DMS153 (cell line): ENCODE measurements around the gene PAEP.

Source experiments
- DNase-seq: peaks from one replicate; lab custom pipeline; 2025; lab: John Stamatoyannopoulos, UW

PAEP gene

DNA sequence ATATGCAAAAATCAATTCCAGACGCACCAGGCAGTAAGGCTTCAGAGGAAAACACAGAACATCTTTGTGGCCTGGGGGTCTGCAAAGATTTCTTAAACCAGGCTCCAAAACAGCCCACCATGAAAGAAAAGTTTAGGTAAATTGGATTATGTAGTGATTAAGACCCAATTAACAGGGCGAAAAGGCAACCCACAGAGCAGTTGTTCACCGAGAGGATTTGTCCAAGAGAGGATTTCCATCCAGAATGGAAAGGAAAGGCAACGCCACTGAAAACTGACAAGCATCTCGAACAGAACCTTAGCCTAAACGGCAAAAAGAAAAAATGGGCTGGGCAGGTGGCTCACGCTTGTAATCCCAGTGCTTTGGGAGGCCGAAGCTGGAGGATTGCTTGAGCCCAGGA is 40.4 kb downstream of the PAEP start:
- DNase-seq: no peak

DNA sequence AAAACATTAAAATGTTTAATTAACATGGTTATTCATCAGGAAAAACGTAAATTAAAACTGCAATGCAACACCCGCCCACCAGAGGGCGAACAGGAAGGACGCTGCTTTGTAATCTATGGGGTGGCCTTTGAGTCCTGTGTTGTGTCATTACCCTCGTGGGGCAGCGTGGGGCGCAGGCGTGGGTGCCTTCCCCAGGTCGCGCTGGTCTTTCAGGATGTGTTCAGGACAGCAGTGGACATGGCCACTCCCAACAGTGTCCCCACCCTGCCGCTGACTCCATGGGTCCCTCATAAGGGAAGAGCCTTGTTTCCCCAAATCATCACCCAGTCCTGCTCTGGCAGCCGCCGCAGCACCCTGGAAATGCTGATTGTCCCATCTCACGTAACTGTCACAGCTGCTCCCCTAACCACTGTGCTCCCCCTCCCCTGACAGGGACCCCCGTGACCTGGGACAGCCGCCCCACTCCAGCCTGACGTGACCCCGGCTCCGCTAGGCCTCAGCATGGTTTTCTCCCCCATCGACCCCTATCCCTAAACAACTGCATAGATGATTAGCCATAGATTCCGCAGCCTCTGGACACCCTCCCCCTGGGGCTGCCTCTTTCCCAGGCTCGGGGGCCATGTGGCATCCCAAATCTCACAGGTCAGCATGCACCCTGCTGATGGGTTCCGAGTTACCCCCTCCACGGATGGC is 41.4 kb downstream of the PAEP start:
- no peak for DNase-seq

DNA sequence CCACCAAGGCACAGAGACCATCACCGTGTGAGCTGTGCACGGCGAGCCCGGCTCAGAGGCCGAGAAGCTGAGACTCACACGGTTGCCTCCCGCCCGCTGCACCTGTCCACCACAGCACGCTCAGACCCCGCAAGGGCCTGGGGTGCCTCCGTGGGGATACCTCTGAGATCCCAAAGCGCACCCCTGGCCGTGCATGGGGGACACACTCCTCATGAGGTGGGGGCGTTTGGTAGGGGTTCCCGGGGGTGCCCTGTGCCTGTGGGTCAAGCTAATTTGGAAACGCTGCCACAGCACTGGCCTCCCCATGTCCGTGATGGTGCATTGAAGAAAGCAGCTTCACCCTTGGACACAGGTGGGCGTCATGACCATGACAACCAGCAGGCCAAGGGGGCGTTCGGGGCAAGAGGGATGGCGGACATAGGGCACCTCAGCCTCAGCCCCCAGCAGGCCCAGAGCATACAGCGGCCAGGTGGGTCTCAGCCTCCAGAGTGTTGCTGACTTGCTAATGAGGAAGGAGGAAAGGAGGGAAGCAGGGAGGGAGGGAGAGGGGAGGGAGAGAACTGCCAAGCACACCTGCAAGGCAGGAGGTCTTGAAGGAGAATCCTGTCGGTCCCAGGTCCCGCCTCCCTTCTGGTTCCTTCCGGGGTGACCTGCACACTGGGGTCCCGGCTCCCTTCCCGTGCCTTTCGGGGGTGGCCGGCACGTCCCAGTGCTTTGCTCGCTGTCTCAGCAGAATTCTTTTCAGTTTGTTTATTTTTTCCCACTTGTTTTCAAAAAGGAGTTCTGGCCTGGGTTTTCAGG is 43.1 kb downstream of the PAEP start:
- DNase-seq: no peak

DNA sequence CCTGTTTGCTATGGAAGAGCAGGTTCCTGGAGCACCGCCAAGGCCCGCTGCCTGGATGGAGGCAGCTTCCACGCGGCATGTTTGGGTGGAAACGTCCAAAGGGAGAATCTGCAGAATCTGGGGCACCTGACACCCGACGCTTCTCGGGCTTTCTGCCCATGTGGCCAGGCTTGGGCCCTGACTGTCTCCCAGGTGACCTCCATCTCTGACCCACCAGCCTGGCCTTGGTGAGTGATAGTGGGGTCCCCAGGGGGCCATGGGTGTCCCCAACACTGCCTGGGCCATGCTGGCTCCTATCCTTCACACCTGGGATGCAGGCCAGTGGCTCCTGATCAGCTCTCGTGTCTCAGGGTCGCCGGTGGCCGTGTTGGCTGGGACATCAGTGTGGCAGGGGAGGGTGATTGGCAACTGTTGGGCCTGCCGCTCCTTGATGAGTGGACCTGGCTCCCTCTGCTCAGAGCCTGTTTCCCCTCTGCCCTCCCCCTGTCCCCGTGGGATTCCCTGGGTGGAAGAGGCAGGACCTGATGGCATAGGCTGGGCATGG is 43.8 kb downstream of the PAEP start:
- DNase-seq: no peak

DNA sequence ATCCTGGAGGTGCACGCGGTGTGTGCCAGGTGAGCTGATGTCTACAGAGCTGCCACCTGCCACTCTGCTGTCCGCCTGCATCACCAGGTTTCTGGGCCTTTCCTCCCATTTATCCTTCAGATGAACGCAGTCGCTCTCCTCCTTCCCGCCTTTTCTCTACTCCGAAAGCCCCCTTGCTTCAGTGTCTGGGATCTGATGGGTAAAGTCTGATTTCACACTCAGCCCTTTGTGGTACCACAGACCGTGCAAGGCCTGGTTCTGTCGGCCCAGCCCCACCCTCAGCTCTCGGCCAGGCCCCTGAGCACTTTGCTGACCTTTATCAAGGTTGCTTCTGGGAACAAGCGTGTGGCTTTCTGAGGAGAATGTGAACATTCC is 45.3 kb downstream of the PAEP start:
- DNase-seq: no peak

DNA sequence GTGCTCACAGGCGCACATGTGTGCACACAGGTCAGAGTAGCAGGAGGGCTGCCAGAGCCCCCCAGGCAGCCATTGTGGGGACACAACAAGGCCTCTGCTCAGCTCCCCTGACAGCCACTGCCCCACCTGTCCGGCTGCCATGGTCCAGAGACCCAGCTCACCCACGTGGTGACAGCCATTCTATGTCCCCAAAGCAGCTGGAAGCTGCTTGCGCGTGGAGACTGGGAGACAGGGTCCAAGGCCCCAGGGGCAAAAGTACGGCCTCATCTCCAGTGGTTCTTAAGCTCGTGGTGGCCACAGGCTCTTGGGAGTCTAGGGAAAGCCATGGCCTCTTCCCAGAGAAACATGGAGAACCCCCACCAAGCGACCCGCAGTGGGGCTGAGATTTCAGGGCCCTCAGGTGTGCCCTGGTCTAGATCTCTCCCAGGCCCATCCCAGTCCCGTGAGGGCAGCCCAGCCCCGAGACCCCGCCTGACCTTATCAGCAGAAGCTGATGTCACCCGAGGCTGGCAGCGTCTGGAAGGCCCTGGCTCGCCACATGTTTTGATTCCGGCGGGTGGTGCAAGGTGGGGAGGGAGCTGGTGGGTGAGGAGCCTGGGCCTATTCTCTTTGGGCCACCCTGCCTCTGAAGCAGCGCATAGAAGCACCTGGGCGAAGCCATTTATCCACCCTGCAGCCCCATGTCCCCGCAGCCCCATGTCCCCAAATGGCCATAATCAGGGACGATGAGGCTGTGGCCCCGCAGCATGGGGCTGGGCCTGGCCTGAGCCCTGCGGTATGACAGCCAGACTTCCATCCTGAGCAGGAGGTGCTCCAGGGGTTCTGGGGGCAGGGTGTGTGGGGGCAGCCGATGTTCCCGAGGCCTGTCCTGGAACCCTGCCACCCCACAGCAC is 46.1 kb downstream of the PAEP start:
- no peak for DNase-seq

DNA sequence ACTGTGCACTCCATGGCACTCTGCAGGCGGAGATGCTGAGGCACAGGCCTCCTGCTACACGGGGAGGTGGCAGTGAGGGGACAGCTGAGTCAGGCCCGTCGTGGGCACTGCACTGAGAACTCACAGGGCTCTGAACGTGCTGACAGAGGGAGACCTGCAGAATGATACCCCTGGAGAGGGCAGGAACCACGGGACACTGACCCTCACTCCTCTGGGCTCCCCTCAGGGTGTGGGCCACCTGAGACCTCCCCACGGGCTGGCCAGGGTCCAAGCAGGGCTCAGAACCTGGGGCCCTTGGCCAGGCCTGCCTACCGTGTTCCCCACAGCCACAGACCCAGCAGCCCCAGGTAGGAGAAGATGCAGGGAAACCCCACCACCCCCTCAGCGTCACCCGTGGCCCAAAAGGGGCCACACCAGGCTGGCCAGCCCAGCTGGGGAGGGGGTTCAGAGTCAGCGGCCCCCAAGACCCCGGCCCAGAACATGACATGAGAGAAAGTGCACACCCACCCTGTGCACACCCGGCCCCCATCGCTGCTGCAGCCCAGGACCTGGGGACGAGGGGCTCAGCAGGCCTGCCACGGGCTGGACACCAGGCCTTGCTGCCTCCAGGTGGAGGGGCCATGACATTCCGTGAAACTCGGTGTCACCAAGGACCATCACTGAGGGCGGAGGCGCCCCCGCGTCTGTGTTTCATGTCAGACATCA is 46.9 kb downstream of the PAEP start:
- DNase-seq: no peak

DNA sequence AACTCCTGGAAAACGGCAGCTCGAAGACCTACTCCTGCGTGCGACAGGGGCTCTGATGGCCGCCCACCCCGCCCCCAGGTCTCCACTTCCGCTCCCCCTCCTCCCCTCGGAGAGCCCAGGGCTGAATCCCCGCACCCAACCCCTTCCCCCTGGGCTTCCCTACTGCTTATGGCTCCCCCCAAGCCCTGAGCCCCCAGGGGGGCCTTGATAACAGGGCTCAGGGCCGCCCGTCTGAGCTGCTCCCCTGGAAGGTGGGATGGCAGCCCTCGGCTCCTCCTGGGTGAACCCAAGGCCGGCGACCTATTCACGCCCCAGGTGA is 47.4 kb downstream of the PAEP start:
- DNase-seq: no peak

DNA sequence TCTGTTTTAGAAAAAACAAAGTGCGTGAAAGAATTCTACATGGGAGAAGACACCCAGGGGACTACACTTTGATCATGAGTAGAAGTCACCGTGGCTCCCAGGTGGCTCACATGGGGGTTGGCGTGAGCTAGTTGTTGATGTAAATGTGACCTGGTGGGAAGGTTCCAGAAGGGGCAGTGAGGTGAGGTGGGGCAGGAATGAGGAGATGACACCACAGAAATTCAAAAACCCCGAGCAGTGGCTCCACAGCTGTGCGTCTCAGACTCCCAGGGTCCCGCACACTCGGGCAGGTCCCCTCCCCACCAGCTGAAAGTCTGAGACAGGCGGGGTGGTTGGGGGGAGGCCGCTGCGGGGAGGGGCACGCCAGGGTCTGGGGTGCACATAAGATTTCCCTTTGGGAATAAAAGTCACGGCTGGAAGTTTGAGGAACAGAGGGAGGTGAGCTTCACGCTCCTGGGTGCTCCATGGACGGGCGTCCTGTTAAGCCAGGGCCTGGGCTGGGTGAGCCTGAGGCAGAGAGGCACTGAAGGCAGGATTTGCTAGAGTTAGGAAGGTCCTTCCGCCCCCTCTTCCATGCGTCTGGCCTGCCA is 47.9 kb downstream of the PAEP start:
- DNase-seq: no peak

DNA sequence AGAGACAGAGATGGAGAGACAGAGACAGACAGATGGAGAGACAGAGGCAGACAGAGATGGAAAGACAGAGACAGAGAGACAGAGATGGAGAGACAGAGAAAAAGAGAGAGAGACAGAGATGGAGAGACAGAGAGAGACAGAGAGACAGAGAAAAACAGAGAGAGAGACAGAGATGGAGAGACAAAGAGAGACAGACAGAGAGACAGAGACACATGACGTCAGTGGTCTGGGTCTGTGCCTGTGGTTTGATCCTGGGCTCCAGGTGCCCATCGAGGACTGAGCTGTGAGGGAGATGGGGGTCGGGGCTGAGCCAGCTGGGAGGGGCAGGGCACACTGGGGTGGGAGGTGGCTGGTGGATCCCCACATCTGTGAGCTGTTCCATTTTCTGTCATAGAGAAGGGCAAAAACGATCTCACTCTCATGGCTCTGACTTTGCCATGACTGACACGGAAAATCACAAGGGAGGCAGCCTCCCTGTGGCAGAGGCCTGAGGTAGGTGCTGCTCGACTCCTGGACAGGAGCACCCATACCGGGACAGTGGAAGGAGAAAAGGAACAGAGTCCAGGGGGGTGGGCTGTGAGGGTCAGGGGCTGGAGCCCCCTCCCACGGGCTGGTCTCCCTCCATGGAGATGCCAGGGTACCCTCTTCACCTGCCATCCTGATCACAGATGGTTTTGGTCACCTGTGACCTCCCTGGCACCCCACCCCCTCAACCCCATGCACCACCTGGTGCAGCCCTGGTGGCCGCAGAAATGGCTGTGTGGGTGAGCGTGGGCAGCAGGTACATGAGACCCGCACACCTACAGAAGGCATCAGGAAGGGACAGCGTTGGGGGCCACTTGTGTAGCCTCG is 49.0 kb downstream of the PAEP start:
- DNase-seq: no peak

DNA sequence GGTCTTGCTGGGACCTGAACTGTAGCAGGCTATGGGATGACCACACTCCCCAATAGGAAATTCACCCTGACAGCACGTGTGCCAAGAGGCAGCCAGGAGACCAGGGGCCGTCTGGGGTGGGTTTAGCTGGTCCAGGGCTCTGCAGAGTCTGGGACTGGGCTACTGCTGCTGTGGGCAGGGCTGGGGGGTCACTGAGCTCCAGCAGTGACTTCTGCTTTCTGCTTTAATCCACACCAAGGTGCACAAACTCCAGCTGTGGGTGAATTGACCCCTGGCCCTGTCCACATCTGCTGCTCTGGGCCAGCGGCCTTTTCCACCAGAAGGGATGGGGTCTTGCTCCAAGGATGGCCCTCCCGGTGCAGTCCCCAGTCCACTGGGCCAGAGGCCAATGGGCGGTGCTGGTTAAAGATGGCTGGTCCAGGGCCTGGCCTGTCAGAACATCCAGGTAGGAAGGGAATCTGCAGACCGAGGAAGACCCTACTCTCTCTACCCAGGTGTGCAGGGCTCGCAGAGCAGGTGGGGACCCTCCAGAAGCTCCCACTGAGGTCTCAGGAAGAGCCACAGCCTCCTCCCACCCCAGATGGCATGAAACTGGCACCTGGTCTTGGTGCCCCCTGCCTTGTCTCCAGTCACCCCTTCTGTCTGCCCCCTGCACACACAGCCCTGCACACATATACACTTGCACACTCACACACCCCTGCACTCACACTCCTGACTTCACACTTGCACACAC is 49.8 kb downstream of the PAEP start:
- DNase-seq: no peak

DNA sequence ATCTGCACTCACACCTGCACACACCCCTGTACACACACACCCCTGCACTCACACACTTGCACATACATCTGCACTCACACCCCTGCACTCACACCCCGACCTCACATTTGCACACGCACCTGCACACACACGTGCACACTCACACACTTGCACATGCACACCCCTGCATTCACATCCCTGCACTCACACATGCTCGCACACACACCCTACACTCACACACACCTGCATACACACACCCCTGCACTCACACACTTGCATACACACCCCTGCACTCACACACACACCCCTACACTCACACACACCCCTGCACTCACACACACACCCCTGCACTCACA is 50.3 kb downstream of the PAEP start:
- no peak for DNase-seq

DNA sequence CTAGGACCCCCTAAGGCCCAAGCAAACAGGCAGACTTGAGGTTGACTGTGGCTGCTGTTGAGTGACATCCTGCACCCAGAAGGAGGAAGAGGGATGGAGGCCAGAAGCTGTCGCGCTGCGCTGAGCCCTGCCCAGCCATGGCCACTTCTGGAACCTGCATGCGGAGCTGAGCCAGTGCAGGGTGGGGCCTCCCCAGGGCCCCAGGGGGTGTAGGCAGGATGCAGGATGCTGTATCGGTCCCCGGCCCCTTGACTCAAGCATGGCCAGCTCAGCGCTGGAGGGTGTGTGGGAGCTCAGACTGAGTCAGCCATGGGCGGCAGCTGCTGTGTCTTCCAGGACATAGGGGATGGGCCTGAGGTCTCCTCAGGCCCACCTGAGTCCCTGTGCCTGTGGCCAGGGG is 50.9 kb downstream of the PAEP start:
- no peak for DNase-seq

DNA sequence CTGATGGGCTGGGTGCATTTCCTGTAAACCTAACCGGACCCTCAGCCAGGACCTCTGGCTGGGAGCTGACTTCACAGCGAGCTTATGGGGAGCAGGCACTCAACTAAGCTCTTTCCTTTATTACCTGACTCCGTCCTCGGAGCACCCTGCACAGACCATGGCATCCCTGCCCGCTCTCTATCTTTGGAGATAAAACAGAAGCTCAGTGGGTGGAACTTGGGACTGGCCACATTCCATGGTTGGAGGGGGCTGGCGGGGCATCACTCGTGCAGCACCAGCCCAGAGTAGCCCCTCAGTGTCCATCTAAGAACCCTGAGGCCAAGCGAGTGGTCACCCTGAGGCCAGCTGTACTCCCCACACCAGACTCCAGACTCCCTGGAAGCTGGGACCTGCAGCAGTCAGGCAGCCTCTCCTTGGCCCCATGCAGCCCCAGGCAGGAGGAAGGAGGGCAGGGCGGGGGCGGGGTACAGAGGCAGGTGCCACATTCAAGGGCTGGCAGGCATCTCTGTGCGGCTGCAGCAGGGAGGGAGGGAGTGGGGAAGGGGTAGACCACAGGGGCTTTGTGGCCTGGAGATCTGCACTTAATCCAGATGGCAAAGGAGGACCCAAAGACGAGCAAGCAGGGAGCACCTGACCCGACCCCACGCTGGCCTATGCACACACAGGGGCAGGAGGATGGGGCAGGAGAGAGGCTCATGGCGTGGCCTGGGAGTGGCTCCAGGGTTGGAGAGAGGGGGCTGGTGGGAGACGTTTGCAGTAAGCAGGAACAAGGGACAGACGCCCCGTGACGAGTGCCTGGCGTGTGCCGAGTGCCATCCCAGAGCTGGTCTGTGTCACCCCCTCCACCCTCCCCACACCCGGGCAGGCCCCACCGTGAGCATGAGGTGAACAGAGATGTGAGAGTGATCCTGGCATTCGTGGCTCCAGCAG is 51.7 kb downstream of the PAEP start:
- no peak for DNase-seq

DNA sequence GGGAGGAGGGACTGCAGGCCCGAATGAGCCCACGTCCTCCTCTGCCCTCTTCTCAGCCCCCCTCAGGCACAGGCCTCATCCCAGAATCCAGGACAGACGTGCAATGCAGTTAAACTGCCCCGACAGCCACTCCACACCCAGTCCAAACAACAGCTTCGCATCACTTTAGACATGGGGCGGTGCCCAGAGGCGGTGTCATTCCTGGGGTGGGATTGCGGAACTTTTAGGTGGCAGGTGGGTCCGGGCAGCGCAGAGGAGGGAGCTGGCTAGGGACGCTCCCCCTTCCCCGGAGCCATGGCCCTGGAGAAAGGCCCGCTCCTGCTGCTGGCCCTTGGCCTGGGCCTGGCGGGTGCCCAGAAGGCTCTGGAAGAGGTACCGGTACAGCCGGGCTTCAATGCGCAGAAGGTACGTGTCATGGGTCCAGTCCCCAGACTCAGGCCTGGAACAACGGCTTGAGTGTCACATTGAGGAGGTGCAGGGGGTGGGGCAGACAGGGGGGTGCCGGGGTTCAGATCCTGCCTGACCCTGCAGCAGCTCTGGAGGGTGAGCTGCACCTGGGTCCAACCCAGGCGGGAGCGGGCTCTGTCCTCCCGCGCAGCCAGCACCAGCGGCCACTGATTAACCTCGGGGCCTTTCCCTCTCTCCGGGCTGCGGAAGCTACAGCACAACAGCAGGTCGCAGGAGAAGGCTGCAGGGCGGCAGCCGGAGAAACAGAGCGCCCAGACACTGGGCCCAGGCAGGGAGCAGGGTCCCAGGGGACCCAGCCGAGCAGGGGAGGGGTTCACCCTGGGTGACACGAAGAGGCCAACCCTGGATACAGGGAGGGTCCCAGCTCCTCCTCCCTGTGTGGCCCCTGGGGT is 52.6 kb downstream of the PAEP start:
- DNase-seq: no peak

DNA sequence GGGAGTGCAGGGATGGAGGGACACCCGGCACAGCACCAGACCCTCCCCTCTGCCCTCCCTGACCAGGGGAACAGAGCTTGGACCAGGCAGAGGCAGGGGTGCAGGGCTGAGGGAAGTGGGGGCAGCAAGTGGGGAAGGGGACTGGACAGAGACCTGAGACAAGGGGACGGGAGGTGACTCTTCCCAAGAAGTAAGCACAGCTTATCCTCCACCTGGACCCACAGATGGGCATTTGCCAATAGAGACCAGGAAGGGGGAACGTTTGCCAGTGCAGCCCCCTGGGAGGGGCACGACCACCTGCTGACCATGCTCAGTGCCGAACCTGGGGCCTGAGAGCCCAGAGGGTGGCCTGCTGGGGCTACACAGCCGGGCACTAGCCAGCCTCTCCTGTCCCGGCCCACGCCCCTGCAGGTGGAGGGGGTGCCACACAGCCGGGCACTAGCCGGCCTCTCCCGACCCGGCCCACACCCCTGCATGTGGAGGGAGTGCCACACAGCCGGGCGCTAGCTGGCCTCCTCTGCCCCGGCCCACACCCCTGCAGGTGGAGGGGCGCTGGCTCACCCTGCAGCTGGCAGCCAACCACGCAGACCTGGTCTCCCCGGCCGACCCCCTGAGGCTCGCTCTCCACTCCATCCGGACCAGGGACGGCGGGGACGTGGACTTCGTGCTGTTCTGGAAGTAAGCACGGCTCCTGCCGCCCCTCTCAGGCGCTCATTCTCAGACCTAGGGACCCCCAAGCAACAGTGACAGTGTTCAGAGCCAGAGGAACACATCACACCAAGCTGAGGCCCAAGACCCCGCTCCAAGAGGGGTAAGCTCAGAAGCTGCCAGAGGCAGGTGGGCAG is 53.5 kb downstream of the PAEP start:
- DNase-seq: no peak
